GM19452 (cell line): ENCODE results near the gene NUDT14.

Experiments
- ATAC-seq: cut with Tn5 transposase; IDR thresholded peaks from one replicate; pipeline ENCODE4 v1.9.1; 2021; ENCODE audit not compliant: unreplicated experiment

Gene NUDT14

DNA sequence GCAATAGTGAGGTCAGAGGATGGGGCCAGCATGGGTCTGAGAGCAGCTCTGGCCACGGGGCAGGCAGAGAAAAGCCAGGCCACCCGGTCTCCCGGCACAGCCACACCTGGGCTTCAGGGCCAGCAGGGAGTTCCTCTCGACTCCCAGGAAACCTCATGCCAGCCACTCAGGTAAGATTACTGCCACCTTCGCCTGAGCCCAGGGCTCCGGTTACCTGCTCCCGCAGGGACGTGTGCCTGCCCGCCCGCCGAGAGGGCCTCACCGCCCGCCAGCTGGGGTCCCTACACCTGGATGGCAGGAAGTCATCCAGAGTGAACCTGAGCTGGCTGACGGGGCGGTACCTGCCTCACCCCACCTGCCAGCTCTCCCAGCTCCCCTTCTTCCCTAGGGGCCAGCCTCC lies 19.8 kb downstream of the NUDT14 start:
- ATAC-seq, result no peak

GRCh38 chr14:105160776-105161175 lies 20.3 kb downstream of the NUDT14 start:
- ATAC-seq, result no peak

- ATAC-seq, result no peak
Measured at GRCh38 chr14:105159344-105159743, 21.8 kb downstream of the NUDT14 start.

DNA sequence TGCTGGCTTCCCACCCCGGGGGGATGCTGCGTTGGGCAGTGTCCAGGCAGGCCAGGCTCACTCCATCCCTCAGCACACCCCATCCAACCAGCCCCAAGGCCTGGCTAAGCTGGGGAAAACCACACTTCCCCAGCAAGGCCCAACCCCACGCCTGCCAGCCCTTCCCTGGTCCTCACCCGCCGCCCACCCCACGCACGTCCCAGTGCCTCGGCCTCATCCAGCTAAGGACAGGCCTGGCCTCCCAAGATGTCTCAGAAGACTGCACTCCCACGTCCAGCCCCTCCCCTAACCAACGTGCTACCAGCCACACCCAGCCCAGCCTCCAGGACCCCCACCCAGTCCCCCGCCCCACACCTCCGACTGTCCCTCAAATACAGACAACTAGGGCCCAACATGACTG lies 22.3 kb downstream of the NUDT14 start:
- no peak for ATAC-seq

- ATAC-seq, result no peak
Measured at GRCh38 chr14:105157872-105158271, 23.2 kb downstream of the NUDT14 start.

DNA sequence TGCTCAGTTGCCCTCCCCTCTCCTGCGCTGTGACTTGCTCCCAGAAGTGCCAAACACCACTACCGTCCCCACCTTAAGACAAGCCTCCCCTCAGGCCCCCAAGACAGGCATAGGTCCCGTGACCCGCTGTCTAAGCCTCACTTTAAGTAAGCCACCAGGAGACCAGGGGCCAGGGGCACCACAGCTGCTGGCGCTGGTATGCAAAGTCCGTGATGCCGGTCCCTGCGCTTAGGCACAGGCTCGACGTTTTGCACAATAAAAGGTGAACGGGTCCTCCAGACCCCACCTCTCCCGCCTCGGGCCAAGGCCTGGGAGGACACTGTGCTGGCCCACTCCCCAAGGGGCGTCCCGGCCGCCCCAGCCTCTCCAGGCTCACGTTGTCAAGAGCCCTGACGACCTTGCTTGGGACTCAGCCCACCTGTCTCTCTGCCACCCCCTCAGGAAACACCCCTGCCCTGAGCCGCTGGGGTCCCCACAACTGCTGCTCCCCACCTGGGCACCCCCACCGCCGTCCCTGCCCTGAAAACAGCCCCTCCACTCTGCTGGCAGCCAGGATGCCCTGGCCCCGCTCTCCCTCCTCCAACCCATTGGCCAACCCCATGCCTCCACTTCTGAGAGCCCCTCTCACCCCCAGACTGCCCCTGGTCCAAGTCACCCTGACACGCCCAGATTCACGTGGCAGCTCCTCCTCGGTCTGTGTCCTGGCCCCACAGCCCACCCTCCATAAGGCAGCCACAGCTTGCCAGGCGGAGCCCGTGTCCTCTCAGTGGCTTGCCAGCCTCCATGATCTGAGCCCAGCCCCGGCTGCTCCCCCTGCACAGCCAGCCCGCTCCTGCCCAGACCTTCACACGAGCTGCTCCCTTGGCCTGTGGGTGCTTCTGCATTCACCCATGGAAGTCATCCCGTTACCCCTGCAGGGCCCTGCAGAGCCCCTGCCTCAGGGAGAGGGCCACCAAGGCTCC lies 24.4 kb downstream of the NUDT14 start:
- no peak for ATAC-seq

DNA sequence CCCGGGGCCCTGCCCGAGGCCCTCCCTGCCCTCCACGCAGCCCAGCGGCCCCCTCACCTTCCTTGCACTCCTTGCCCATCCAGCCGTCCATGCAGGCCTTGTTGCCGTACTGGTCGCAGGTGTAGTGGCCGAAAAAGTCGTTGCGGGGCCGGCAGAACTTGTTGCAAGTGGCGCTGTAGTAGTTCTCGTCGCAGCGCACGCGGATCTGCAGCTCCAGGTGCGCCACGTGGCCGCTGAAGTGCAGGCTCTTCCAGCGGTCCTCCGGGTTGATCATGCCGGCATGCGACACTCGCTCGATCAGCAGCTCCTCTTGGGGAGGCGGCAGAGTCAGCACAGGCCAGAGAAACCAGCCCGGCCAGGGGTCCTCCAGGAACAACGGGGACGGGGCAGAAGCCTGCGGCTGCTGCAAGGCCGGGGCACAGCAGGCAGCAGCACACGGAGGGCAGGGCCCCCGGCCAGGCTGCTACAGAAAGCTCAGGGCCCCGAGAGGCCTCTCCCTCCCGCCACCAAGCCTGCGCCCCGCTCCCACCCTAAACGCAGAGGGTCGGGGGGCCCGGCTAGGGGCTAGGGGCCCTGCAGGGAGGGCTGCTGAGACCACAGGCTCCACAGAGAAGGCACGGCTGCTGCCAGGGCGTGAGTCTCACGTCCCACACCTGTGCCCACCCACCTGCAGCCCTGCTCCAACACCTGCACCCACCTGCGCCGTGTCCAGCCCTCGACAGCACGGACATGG lies 25.3 kb downstream of the NUDT14 start:
- ATAC-seq, result no peak

- ATAC-seq, result no peak
Measured at GRCh38 chr14:105155071-105155651, 26.0 kb downstream of the NUDT14 start.

DNA sequence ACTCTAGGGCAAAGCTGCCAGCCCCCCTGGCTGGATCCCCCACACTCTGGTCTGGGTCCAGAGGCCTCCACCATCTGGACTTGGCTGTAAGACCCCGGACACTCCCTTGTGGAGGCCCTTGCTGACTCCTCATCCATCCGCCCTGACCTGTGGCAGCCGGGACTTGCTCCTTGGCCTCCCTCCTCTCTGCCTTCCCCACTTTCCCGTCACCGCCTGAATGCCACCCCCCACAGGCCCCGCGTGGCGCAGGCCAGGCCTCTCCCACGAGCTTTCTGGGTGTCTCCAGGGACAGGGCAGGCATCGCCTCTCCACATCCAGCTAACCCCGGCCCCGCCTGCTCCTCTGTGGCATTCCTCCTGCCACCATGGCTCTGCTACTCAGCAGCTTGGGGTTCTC lies 26.6 kb downstream of the NUDT14 start:
- no peak for ATAC-seq

DNA sequence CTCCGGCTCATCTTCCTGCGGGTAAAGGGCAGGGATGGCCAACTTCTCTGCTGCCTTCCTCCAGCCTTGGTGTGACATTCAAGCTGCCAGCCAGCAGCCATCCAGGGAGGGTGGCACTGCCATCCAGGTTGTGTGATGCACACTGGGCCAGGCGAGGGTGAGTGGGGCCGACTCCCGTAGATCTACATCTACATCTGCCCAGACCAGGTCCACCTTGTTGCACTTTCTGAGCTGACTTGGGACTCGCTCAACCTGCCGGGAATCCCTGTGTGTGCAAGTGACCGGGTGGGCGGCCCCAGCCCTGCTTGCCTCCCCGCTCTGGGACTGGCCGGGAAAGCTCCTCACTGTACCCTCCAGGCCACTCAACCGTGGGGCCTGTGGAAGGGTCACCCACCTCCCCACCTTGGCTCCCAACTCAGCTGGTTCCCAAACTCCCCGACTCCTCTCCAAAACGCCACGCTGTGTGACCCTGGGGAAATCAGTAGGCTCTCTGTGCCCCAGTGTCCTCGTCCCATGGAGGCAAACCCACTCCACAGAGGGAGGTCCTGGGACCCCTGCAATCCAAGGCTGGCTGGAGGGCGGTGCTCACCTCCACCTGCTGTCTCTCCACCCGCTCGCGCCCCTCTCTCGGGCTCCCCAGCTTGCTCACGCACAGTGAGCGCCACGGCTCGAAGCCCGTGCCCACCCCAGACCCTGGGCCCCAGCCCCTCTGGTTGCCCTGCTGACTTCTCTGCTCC lies 27.2 kb downstream of the NUDT14 start:
- no peak for ATAC-seq

- ATAC-seq, result no peak
Measured at GRCh38 chr14:105153331-105153731, 27.8 kb downstream of the NUDT14 start.

DNA sequence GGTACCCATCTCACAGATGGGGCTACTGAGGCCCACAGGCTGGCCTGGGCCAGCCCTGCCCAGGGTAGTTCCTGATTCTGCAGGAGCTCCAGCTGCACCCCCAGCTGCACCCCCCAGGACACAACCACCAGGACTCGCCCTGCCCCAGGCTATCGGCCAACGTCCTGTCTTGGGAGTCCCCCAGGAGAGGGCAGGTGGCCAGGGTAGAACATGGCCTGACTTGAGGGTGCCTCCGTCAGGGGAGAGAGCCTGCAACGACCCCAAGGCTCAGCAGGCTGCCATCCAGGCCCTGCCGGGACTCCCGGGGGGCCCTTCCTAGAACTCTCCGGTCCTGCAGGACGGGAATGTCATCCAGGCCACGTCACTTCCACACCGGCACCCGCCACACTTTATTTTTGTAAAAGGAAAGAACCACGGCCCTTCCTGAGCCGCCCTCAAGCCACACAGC lies 28.3 kb downstream of the NUDT14 start:
- no peak for ATAC-seq

DNA sequence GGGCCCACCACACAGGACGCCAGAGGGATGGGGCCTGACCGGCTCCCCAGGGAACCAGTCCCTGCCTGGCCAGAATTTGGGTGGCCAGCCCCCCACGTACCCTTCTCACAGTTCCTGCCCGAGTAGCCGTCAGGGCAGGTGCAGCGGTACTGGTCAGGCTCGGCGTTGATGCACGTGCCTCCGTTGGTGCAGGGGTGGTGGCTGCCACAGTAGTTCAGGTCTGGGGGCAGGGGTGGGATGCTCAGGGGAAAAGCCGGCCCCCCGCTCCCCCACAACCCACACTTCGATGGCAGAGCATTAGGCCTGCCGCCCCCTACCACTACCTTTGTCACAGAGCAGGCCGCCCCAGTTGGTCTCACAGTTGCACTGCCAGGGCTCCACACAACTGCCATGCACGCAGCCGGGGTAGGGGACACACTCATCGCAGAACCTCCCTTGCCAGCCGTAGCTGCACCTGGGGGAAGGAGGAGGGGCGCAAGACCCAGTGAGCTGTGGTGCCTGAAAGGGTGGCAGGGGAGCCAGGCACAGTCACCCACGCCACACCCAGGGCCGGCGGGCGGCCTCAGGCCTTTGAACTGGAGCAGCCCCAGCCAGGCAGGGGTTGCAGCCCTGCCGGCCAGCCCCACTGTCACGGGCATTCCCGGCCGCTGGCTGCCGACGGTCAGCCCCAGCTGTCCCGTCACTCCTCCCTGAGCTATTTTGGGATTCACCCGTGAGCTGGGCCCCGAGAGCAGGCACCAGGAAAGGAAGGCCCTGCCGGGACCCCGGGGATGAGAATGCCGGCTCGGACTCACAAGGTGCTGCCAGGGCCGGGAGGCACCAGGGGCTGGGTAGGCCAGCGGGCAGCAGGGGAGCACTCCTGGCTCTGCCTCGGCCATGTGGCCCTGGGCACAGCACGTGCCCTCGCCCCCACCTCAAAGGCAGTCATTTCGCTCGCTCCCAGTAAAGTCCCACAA lies 29.0 kb downstream of the NUDT14 start:
- no peak for ATAC-seq

GRCh38 chr14:105151084-105151837 lies 29.9 kb downstream of the NUDT14 start:
- ATAC-seq, result no peak

DNA sequence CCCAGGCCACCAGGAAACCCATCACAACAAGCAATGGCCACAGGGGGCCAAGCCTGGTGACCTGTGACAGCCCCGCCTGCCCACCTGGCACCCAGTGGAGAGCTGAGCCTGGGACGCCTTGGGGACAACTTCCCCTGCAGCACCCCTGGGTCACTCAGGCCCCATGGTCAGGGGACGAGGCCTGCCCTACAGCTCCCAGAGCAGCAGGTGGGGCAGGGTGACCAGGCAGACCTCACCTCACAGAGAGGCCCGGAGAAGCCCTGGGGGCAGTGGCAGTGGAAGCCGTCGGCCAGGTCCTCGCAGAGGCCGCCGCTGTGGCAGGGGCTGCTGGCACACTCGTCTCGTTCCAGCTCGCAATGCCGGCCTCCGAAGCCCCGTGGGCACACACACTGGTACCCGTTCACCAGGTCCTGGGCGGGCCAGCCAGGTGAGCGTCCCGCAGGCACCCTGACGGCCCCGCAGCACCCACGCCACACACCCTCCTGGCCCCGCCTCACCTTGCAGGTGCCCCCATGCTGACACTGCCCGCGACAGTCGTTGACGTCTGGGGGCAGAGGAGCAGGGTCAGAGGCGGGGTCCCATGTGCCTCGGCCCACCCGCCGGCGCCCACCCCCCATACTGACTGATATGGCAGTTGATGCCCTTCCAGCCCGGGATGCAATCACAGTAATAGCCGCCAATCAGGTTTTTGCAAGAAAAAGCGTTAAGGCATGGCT lies 30.6 kb downstream of the NUDT14 start:
- no peak for ATAC-seq

DNA sequence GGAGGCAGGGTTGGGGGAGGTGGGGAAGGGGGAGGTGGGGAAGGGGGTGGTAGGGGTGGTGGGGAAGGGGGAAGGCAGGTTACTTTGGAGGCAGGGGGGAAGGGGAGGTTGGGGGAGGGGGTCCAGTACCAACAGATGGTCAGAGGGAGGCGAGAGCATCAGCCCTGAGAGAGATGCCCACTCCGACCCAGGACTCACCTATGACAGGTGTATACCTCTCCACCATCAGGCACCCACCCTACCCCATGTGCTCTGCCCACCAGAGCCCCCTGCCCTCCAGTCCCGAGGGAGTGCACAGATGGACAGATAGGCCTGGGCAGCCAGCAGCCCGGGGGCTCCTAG lies 31.1 kb downstream of the NUDT14 start:
- ATAC-seq, result no peak

DNA sequence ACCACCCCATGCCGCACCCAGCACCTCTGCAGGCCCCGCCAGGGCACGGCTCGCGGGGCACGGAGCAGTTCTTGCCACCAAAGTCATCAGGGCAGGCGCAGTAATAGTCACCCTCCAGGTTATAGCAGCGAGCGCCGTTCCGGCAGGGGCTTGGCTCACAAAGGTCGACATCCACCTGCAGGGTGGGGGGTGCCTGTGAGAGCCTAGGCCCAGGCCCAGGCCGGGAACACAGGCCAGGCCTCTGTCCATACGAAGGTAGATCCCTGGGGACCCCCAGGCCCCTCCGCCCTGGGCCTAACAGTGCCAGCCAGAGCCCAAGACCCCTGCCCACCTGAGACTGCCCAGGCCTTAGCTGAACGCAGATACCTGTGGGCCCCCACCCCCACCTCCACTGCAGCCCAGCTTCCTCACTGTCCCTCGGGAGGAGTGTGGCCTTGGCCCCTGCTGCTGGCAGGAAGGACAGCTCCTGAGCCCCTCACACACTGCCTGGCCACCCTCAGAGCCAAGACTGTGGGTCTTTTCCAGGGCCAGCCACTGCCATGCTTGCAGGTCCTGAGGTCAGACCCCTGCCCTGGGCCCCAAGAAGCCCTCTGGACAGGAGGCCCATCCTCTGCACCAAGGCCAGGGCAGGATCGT lies 31.8 kb downstream of the NUDT14 start:
- no peak for ATAC-seq

- ATAC-seq, result no peak
Measured at GRCh38 chr14:105148604-105149145, 32.4 kb downstream of the NUDT14 start.
